Karpas-422 (cell line): ENCODE results near the gene OPCML. TPM values are rescaled to one million over a fixed set of nuclear protein-coding genes. Genes with fewer than 3 reads are reported as not detected.

Experiments
- DNase-seq: peaks from one replicate; pipeline ENCODE4 v3.0.0-alpha.2; 2015
- H2AFZ ChIP-seq: fragments of 200-600 bp; sonication (generic); 2 replicates; pipeline ENCODE4 v1.6.1; 2014; ENCODE audit warnings: antibody characterized with exemption, low read length, mixed read lengths
- H3K27ac ChIP-seq: fragments of 200-600 bp; sonication (generic); 2 replicates; pipeline ENCODE4 v1.5.1; 2014; ENCODE audit warnings: mild to moderate bottlenecking, low read length, moderate library complexity
- H3K27me3 ChIP-seq: fragments of 200-600 bp; sonication (generic); 2 replicates; pipeline ENCODE4 v1.6.1; 2014; ENCODE audit warnings: low read length, mixed read lengths
- H3K36me3 ChIP-seq: fragments of 200-600 bp; sonication (generic); 2 replicates; pipeline ENCODE4 v1.6.1; 2014; ENCODE audit warnings: low read length, mixed read lengths; ENCODE audit not compliant: insufficient read depth
- H3K4me1 ChIP-seq: fragments of 200-600 bp; sonication (generic); 2 replicates; pipeline ENCODE4 v1.6.1; 2014; ENCODE audit warnings: mild to moderate bottlenecking, low read length, mixed read lengths
- H3K4me2 ChIP-seq: fragments of 200-600 bp; sonication (generic); 2 replicates; pipeline ENCODE4 v1.6.1; 2014; ENCODE audit warnings: low read length, low read depth, mild to moderate bottlenecking; ENCODE audit not compliant: poor library complexity, severe bottlenecking
- H3K4me3 ChIP-seq: fragments of 200-600 bp; sonication (generic); 2 replicates; pipeline ENCODE4 v1.5.1; 2014; ENCODE audit warnings: mild to moderate bottlenecking, antibody characterized with exemption, low read length, mixed read lengths
- H3K79me2 ChIP-seq: fragments of 200-600 bp; sonication (generic); 2 replicates; pipeline ENCODE4 v1.6.1; 2014; ENCODE audit warnings: mild to moderate bottlenecking, low read length, mixed read lengths
- H3K9ac ChIP-seq: fragments of 200-600 bp; sonication (generic); 2 replicates; pipeline ENCODE4 v1.6.0; 2014; ENCODE audit warnings: low read length
- H3K9me2 ChIP-seq: fragments of 200-600 bp; sonication (generic), shearing (Covaris generic); replicated peaks from 2 replicates; pipeline ENCODE4 v1.6.0; 2014; ENCODE audit warnings: mild to moderate bottlenecking, low read length, moderate library complexity; ENCODE audit not compliant: insufficient read depth
- H3K9me3 ChIP-seq: fragments of 300-700, 200-600 bp; sonication (generic); 2 replicates; pipeline ENCODE4 v1.6.1; 2014; ENCODE audit warnings: low read length, mixed read lengths
- H4K20me1 ChIP-seq: fragments of 200-600 bp; sonication (generic); 2 replicates; pipeline ENCODE4 v1.6.1; 2014; ENCODE audit warnings: mild to moderate bottlenecking, antibody characterized with exemption, low read length, low read depth; ENCODE audit not compliant: insufficient read depth
- total RNA-seq: library from RNA; depleted of rRNA; stranded (reverse); fragments of >200 nt; shearing (Covaris generic); gene quantifications from 2 replicates; pipeline ENCODE4 v1.2.3, GENCODE V29; 2014; ENCODE audit warnings: low replicate concordance

The OPCML gene
- total RNA-seq, 1 experiment from 2014 or later: not detected

DNA sequence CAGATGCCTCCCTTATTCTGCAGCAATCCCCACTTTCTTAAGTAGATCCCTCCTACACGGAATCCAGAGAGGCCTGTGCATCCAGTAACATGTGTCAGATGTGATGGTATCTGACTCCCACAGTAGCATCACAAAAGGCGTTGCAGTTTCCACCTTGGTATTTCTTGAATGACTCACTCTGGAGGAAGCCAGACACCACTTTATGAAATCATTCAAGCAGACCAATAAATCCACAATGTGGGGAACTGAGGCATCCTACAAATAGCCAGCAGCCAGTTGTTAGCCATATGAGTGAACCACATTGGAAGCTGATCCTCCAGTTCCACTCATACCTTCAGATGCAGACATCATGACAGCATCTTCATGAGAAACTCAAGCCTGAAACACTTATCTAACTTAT, 798.1 kb downstream of the OPCML start:
- no peaks in the 10 kb centered on the region for H3K9me2 ChIP-seq
- DNase-seq: no peak
- H3K27ac ChIP-seq: no peak overlapping the region
- no peaks in the 10 kb centered on the region for H3K9me3 ChIP-seq
- H3K27me3 ChIP-seq: no peaks in the 10 kb centered on the region
- no peak overlapping the region for H2AFZ ChIP-seq
- no peaks in the 10 kb centered on the region for H4K20me1 ChIP-seq
- no peak overlapping the region for H3K4me2 ChIP-seq
- no peak overlapping the region for H3K4me3 ChIP-seq
- H3K4me1 ChIP-seq: no peaks in the 10 kb centered on the region
- no peak overlapping the region for H3K9ac ChIP-seq
- no peaks in the 10 kb centered on the region for H3K36me3 ChIP-seq
- no peaks in the 10 kb centered on the region for H3K79me2 ChIP-seq

DNA sequence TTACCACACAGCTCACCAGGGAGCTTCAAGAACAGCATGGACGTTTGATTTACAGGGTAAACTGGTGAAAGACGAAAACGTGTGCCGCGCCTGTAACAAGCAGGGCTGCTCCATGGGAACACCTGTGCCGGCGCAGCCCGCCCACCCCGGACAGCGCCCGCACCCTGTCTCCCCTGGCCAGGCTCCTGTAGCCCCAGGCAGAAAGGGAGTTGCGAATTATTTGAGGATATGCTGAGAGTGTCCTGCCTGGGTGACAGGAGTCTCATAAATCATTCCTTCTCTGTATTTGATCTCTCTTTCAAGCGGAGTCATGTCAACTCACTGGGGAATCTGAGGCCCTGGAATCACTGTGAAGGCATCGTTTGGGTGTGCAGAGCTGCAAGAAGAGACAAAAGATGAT, 804.3 kb downstream of the OPCML start:
- Histone ChIP-seq H3K79me2 (no peaks in the 10 kb centered on the region), H3K4me1 (no peaks in the 10 kb centered on the region), H3K4me3 (no peak overlapping the region), H3K9me3 (no peaks in the 10 kb centered on the region), H3K9me2 (no peaks in the 10 kb centered on the region), H3K9ac (no peak overlapping the region), H3K27ac (no peak overlapping the region), H4K20me1 (no peaks in the 10 kb centered on the region), H3K27me3 (no peaks in the 10 kb centered on the region), H3K4me2 (no peak overlapping the region), H2AFZ (no peak overlapping the region), H3K36me3 (no peaks in the 10 kb centered on the region)
- no peak for DNase-seq

DNA sequence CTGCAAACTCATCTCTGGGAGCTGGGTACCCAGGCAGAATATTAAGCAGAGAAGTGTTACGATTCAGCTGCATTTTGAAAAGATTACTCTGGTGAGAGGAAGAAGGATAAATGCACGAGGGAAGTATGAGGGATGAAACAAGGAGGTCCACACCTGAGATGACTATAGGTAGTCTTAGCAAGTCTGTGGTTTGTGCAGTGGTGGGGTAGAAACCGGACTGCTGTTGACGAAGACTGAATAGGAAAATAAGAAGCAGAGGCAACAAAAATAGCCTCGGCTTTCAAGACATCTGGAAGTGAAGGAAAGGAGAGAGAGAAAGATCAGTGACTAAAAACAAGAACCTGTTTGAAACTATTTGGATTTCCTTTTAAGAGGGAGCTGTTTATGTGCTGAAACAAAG, 810.8 kb downstream of the OPCML start:
- Histone ChIP-seq H3K36me3 (no peaks in the 10 kb centered on the region), H3K9ac (no peak overlapping the region), H3K27ac (no peak overlapping the region), H2AFZ (no peak overlapping the region), H3K27me3 (no peaks in the 10 kb centered on the region), H3K9me2 (no peaks in the 10 kb centered on the region), H3K4me2 (no peak overlapping the region), H3K4me1 (no peaks in the 10 kb centered on the region), H3K4me3 (no peak overlapping the region), H4K20me1 (no peaks in the 10 kb centered on the region), H3K9me3 (no peaks in the 10 kb centered on the region), H3K79me2 (no peaks in the 10 kb centered on the region)
- no peak for DNase-seq

DNA sequence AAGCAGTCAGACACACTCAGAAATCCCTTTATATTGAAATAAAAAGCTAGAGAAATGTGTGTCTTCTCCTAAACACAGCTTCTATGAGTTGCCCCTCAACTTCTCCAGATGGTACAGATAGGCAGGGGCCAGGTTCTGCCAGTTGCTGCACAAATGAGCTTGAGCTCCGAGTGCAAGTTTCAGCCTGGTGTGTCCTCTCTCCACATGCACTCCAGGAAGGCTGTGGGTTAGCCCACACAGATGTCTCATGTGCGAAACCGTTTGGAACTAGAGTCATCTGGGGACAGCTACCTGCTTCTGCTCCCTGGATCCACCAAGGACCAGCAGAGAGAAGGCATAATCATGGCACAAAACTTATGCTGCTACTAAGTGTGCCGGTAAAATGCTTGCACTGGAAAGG, 812.6 kb downstream of the OPCML start:
- no peak overlapping the region for H3K27ac ChIP-seq
- H3K79me2 ChIP-seq: no peaks in the 10 kb centered on the region
- no peak overlapping the region for H2AFZ ChIP-seq
- no peak for DNase-seq
- H4K20me1 ChIP-seq: no peaks in the 10 kb centered on the region
- no peaks in the 10 kb centered on the region for H3K9me2 ChIP-seq
- no peaks in the 10 kb centered on the region for H3K36me3 ChIP-seq
- no peak overlapping the region for H3K9ac ChIP-seq
- H3K27me3 ChIP-seq: no peaks in the 10 kb centered on the region
- H3K4me1 ChIP-seq: no peaks in the 10 kb centered on the region
- H3K4me2 ChIP-seq: no peak overlapping the region
- H3K4me3 ChIP-seq: no peak overlapping the region
- no peaks in the 10 kb centered on the region for H3K9me3 ChIP-seq

DNA sequence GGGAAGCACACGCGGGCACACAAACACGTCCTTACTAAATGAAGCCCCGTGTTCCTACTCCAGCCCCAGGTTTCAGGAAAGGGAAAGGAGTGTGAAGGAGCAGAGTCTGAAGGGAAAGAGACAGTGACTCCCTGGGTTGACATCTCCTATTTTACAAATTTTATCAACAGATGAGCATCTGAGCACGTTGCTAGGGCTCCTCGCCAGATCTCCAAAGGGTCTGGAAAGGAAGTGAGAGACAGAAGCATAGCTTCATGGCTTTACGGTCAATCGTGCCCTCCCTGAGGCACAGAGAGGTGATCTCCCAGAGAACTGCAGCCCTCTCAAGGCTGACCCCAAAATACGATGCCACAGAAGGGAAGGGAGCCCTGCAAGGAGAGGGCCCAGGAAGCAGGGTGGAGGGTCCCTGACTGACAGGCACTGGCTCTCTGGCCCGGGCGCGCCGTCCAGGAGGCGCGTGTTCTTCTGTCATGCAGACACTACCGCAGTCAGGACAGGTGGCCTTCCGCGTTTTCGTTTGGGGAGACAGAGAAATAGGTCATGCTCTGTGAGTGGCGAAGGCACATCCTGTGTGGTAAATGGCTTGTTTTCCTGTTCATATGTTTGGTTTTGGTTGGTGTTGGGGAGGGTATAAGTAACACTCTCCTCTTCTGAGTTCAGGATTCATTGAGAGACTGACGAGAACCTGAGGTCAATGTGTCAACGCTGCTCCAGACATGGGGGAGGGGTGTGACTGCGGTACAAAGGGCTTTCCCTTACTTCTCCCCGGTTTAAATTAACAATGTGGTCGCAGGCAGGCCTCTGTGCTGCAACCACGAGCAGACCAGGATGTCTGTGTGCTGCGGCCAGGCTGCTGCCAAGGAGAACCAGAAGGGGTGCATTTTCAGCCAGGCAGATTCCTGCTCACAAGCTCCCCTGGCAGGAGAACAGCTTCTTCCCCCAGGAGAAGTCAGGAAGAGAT, 813.3 kb downstream of the OPCML start:
- H3K27ac ChIP-seq: no peak overlapping the region
- no peaks in the 10 kb centered on the region for H3K79me2 ChIP-seq
- H3K9ac ChIP-seq: no peak overlapping the region
- H3K36me3 ChIP-seq: no peaks in the 10 kb centered on the region
- H4K20me1 ChIP-seq: no peaks in the 10 kb centered on the region
- H2AFZ ChIP-seq: no peak overlapping the region
- H3K27me3 ChIP-seq: no peaks in the 10 kb centered on the region
- no peaks in the 10 kb centered on the region for H3K4me1 ChIP-seq
- DNase-seq: no peak
- H3K9me3 ChIP-seq: no peaks in the 10 kb centered on the region
- no peaks in the 10 kb centered on the region for H3K9me2 ChIP-seq
- H3K4me2 ChIP-seq: no peak overlapping the region
- H3K4me3 ChIP-seq: no peak overlapping the region

DNA sequence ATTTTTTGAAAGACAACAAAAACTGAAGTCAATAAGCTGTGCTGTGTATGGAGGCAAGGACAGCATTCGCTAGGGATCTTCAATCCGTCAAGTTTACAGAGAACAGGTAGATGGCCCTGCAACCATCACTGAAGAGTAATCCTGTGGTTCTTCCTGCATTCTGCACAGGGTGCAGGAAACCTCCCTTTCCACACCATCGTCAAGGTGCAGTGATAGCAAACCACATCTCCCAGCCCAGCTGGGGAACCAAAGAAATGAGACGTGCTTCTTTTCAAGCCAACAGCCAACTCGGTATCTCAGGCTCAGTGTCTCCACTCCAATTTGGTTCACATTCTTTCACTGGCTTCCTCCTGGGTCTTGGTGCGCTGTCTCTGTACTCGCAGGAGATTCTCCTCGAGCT, 814.5 kb downstream of the OPCML start:
- no peak overlapping the region for H3K9ac ChIP-seq
- H3K36me3 ChIP-seq: no peaks in the 10 kb centered on the region
- H3K4me1 ChIP-seq: no peaks in the 10 kb centered on the region
- H3K79me2 ChIP-seq: no peaks in the 10 kb centered on the region
- H3K4me3 ChIP-seq: no peak overlapping the region
- H4K20me1 ChIP-seq: no peaks in the 10 kb centered on the region
- no peak overlapping the region for H3K27ac ChIP-seq
- H3K4me2 ChIP-seq: no peak overlapping the region
- DNase-seq: no peak
- no peaks in the 10 kb centered on the region for H3K9me2 ChIP-seq
- no peaks in the 10 kb centered on the region for H3K27me3 ChIP-seq
- no peak overlapping the region for H2AFZ ChIP-seq
- no peaks in the 10 kb centered on the region for H3K9me3 ChIP-seq

DNA sequence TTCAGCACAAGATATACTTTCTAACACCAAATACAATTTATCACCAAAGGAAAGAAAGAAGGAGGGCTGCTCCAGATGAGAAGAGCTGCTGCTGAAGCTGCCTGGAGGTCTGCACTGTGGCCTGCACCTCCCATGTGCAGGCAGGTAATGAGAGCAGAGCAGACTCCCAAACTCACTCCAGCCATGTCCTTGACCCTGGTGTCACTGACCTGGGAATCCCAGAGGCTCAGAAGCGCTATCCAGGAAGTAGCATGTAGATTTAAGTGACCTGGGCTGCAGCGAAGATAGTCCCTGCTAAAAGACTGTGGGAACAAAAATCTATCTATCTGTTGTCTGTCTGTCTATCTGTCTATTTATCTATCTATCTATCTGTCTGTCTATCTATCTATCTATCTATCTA, 816.3 kb downstream of the OPCML start:
- H3K36me3 ChIP-seq: no peaks in the 10 kb centered on the region

DNA sequence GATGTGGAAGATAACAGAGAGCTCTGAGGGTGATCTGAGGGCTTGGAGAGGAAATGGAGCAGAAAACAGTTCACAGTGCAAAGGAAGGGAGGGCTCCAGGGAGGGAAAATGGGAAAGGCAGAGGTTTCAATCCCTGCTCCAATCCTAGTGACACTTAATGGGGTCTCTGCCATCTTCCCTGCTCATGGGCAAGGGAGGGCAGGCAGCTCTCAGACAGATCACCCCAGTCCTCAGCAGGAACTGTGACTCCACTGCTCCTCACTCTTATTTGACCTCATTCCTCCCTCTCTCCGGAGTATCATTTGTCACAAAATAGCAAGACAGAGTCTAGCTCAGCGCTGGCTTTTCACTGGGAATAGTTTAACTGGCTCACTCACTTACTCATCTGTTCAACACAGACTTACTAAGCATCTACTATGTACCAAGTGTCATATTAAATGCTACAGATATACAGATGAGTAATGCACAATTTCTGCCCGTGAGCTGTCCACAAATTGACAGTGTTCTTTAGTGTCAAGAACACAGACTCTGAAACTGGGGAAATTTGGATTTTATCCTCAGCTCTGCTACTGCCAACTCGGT, 817.4 kb downstream of the OPCML start:
- no peaks in the 10 kb centered on the region for H3K9me3 ChIP-seq
- no peaks in the 10 kb centered on the region for H3K27me3 ChIP-seq
- no peak overlapping the region for H3K4me2 ChIP-seq
- no peak for DNase-seq
- no peaks in the 10 kb centered on the region for H3K36me3 ChIP-seq
- H3K4me1 ChIP-seq: no peaks in the 10 kb centered on the region
- H3K9me2 ChIP-seq: no peaks in the 10 kb centered on the region
- no peak overlapping the region for H2AFZ ChIP-seq
- no peak overlapping the region for H3K27ac ChIP-seq
- no peak overlapping the region for H3K9ac ChIP-seq
- H3K79me2 ChIP-seq: no peaks in the 10 kb centered on the region
- H3K4me3 ChIP-seq: no peak overlapping the region
- H4K20me1 ChIP-seq: no peaks in the 10 kb centered on the region

More for the DNA sequence above, 816.3 kb downstream of the OPCML start:
- DNase-seq: no peak
- H3K79me2 ChIP-seq: no peaks in the 10 kb centered on the region
- no peaks in the 10 kb centered on the region for H4K20me1 ChIP-seq
- no peaks in the 10 kb centered on the region for H3K9me3 ChIP-seq
- no peak overlapping the region for H3K4me3 ChIP-seq
- H2AFZ ChIP-seq: no peak overlapping the region
- no peaks in the 10 kb centered on the region for H3K4me1 ChIP-seq
- H3K9ac ChIP-seq: no peak overlapping the region
- H3K9me2 ChIP-seq: no peaks in the 10 kb centered on the region
- H3K27me3 ChIP-seq: no peaks in the 10 kb centered on the region
- no peak overlapping the region for H3K27ac ChIP-seq
- no peak overlapping the region for H3K4me2 ChIP-seq
